IMR-90 (cell line): ENCODE measurements around the gene VPS13C. TPM values are rescaled to one million over a fixed set of nuclear protein-coding genes. Genes with fewer than 3 reads are reported as not detected.

Experiments used
- ATAC-seq: fragments of 200-7000 bp; cut with Tn5 transposase; 2 replicates; pipeline ENCODE4 v1.9.1; 2020; ENCODE audit warnings: low read depth, mild to moderate bottlenecking, moderate library complexity
- BruUV-seq: library from RNA; stranded (reverse); fragments of 400-500 nt; replicated peaks from 2 replicates; lab custom pipeline; 2021; lab: Mats Ljungman, UMichigan
- CTCF ChIA-PET: fragments of 300-600 bp; formaldehyde crosslinking; extraction: SDS; loops from one replicate; lab custom pipeline; 2021; ENCODE audit warnings: antibody characterized with exemption; lab: Yijun Ruan, JAX
- POLR2A ChIA-PET: fragments of 300-600 bp; sonication (Branson Sonifier 250); formaldehyde crosslinking; loops from one replicate; lab custom pipeline; 2022; ENCODE audit warnings: antibody characterized with exemption; ENCODE audit not compliant: unreplicated experiment; lab: Charles Lee
- DNase-seq: peaks from one replicate; pipeline ENCODE4 v3.0.0; 2013
- H2AFZ ChIP-seq: replicated peaks from 2 replicates; pipeline ENCODE3; 2013; ENCODE audit warnings: low read length, mild to moderate bottlenecking; ENCODE audit not compliant: poor library complexity
- H2AK5ac ChIP-seq: 2 replicates; pipeline ENCODE4 v1.6.1; 2013; ENCODE audit warnings: low read depth, low read length, inconsistent platforms
- H2AK9ac ChIP-seq: replicated peaks from 2 replicates; pipeline ENCODE3; 2013; ENCODE audit warnings: mild to moderate bottlenecking, low read depth, low read length, moderate library complexity; ENCODE audit not compliant: poor library complexity
- H2BK120ac ChIP-seq: 2 replicates; pipeline ENCODE4 v1.6.1; 2013; ENCODE audit warnings: low read depth, low read length, inconsistent platforms
- H2BK15ac ChIP-seq: 3 replicates; pipeline ENCODE4 v1.6.1; 2013; ENCODE audit warnings: low read depth, low read length, inconsistent platforms
- H2BK20ac ChIP-seq: 2 replicates; pipeline ENCODE4 v1.6.1; 2013; ENCODE audit warnings: low read depth, mild to moderate bottlenecking, inconsistent platforms, low read length, moderate library complexity
- H2BK5ac ChIP-seq: 2 replicates; pipeline ENCODE4 v1.6.1; 2013; ENCODE audit warnings: mild to moderate bottlenecking, low read depth, low read length, inconsistent platforms; ENCODE audit not compliant: poor library complexity, severe bottlenecking
- H3K14ac ChIP-seq: replicated peaks from 2 replicates; pipeline ENCODE4 v1.6.1; 2013; ENCODE audit warnings: low read depth, low read length, inconsistent platforms
- H3K18ac ChIP-seq: 2 replicates; pipeline ENCODE4 v1.6.1; 2013; ENCODE audit warnings: low read depth, low read length, control low read depth
- H3K23ac ChIP-seq: 2 replicates; pipeline ENCODE4 v1.6.1; 2013; ENCODE audit warnings: low read depth, low read length, inconsistent platforms
- H3K27ac ChIP-seq: 2 replicates; pipeline ENCODE4 v1.5.1; 2013; ENCODE audit warnings: mild to moderate bottlenecking, control low read depth, low read length; ENCODE audit not compliant: insufficient read depth
- H3K27me3 ChIP-seq: 2 replicates; pipeline ENCODE4 v1.6.1; 2013; ENCODE audit warnings: low read length; ENCODE audit not compliant: control insufficient read depth, insufficient read depth
- H3K36me3 ChIP-seq: 2 replicates; pipeline ENCODE4 v1.6.1; 2013; ENCODE audit warnings: low read length, mixed read lengths; ENCODE audit not compliant: control insufficient read depth, insufficient read depth
- H3K4ac ChIP-seq: 2 replicates; pipeline ENCODE4 v1.6.1; 2013; ENCODE audit warnings: low read depth, low read length, inconsistent platforms
- H3K4me1 ChIP-seq: 2 replicates; pipeline ENCODE4 v1.6.1; 2013; ENCODE audit warnings: low read length, mixed read lengths; ENCODE audit not compliant: control insufficient read depth, insufficient read depth
- H3K4me2 ChIP-seq: 2 replicates; pipeline ENCODE4 v1.6.1; 2013; ENCODE audit warnings: low read depth, mild to moderate bottlenecking, control low read depth, low read length, moderate library complexity
- H3K4me3 ChIP-seq: 2 replicates; pipeline ENCODE4 v1.5.1; 2013; ENCODE audit warnings: low read depth, mild to moderate bottlenecking, control low read depth, low read length, moderate library complexity; ENCODE audit not compliant: insufficient read depth
- H3K56ac ChIP-seq: 2 replicates; pipeline ENCODE4 v1.6.1; 2013; ENCODE audit warnings: low read length, inconsistent platforms; ENCODE audit not compliant: insufficient read depth; ENCODE audit errors: extremely low read depth
- H3K79me1 ChIP-seq, 2 experiments: 2 replicates each; pipeline ENCODE4 v1.6.1; 2013; ENCODE audit warnings: low read length in 2 of 2, inconsistent platforms in 1 of 2, low read depth in 1 of 2
- H3K9ac ChIP-seq: 2 replicates; pipeline ENCODE4 v1.6.1; 2013; ENCODE audit warnings: low read depth, low read length, control low read depth
- H3K9me1 ChIP-seq: 2 replicates; pipeline ENCODE4 v1.6.1; 2013; ENCODE audit warnings: low read length, inconsistent platforms; ENCODE audit not compliant: insufficient read depth
- H3K9me3 ChIP-seq: 2 replicates; pipeline ENCODE4 v1.6.1; 2013; ENCODE audit warnings: low read length; ENCODE audit not compliant: control insufficient read depth, insufficient read depth
- H4K20me1 ChIP-seq: 2 replicates; pipeline ENCODE4 v1.6.1; 2013; ENCODE audit warnings: low read length, inconsistent platforms; ENCODE audit not compliant: insufficient read depth
- H4K5ac ChIP-seq: 2 replicates; pipeline ENCODE4 v1.6.1; 2013; ENCODE audit warnings: mild to moderate bottlenecking, low read depth, low read length, control low read depth
- H4K8ac ChIP-seq, 2 experiments: 2 replicates each; pipeline ENCODE4 v1.6.1; 2013; ENCODE audit warnings: low read depth in 2 of 2, low read length in 2 of 2, control low read depth in 1 of 2, inconsistent platforms in 1 of 2
- H4K91ac ChIP-seq: 2 replicates; pipeline ENCODE4 v1.6.1; 2013; ENCODE audit warnings: low read depth, low read length, inconsistent platforms; ENCODE audit not compliant: insufficient read depth
- BHLHE40 ChIP-seq: fragments of 150-350 bp; IDR thresholded peaks from 2 replicates; pipeline ENCODE4 v1.6.1; 2016; ENCODE audit warnings: mild to moderate bottlenecking, low read depth, low read length
- CHD1 ChIP-seq: IDR thresholded peaks from 2 replicates; pipeline ENCODE4 v1.6.1; 2012; ENCODE audit warnings: low read depth, low read length, improper control_type of control experiment
- ELK1 ChIP-seq: fragments of 150-350 bp; IDR thresholded peaks from 2 replicates; pipeline ENCODE4 v1.6.1; 2016; ENCODE audit warnings: low read depth, mild to moderate bottlenecking, low read length, moderate library complexity, borderline replicate concordance
- FOS ChIP-seq: fragments of 150-350 bp; IDR thresholded peaks from 2 replicates; pipeline ENCODE4 v1.6.1; 2016; ENCODE audit warnings: low read depth, low read length
- MAFK ChIP-seq: IDR thresholded peaks from 2 replicates; pipeline ENCODE4 v1.6.1; 2012; ENCODE audit warnings: low read depth, low read length, improper control_type of control experiment
- MAZ ChIP-seq: IDR thresholded peaks from 2 replicates; pipeline ENCODE4 v1.6.1; 2012; ENCODE audit warnings: low read depth, mild to moderate bottlenecking, low read length, improper control_type of control experiment, moderate library complexity, borderline replicate concordance
- MXI1 ChIP-seq: IDR thresholded peaks from 2 replicates; pipeline ENCODE4 v1.6.1; 2012; ENCODE audit warnings: low read depth, mild to moderate bottlenecking, low read length, moderate library complexity, borderline replicate concordance
- NFE2L2 ChIP-seq: fragments of 150-350 bp; IDR thresholded peaks from 2 replicates; pipeline ENCODE4 v1.6.1; 2016; ENCODE audit warnings: low read depth, mild to moderate bottlenecking, low read length
- POLR2A ChIP-seq: IDR thresholded peaks from 2 replicates; pipeline ENCODE4 v1.6.1; 2012; ENCODE audit warnings: mild to moderate bottlenecking, low read depth, low read length
- RAD21 ChIP-seq: IDR thresholded peaks from 2 replicates; pipeline ENCODE4 v1.6.1; 2012; ENCODE audit warnings: low read length, improper control_type of control experiment
- RCOR1 ChIP-seq: IDR thresholded peaks from 2 replicates; pipeline ENCODE4 v1.6.1; 2012; ENCODE audit warnings: mild to moderate bottlenecking, low read length, improper control_type of control experiment; ENCODE audit not compliant: insufficient replicate concordance
- RFX5 ChIP-seq: IDR thresholded peaks from 2 replicates; pipeline ENCODE4 v1.8.0; 2012; ENCODE audit warnings: low read depth, mild to moderate bottlenecking, low read length, moderate library complexity
- USF2 ChIP-seq: fragments of 150-350 bp; IDR thresholded peaks from 2 replicates; pipeline ENCODE4 v1.6.1; 2017; ENCODE audit warnings: mild to moderate bottlenecking, antibody characterized with exemption, low read length, low read depth
- WGBS, 2 experiments: methylation state at CpG; one replicate each; pipeline versions ENCODE4 v1.1.5 to v1.1.7; 2013; ENCODE audit warnings: missing lambda C conversion rate in 2 of 2; ENCODE audit not compliant: insufficient read length in 1 of 2; ENCODE audit errors: extremely low coverage in 2 of 2; 5-methylcytosine and 5-hydroxymethylcytosine counted together
- dilution Hi-C: fragments of 300-500 bp; cut with HindIII; formaldehyde crosslinking; loops from one replicate; pipeline ENCODE4 v1.14.3; 2018; ENCODE audit warnings: low sequenced_read_pairs; ENCODE audit not compliant: unreplicated experiment
- in situ Hi-C: fragments of 300-500 bp; cut with MboI; formaldehyde crosslinking; loops from 3 replicates; pipeline ENCODE4 v1.14.3; 2019; ENCODE audit warnings: low sequenced_read_pairs, inconsistent platforms, mixed read lengths
- intact Hi-C: fragments of 100-400 bp; cut with micrococcal nuclease; formaldehyde crosslinking; loops from 2 replicates; pipeline ENCODE4 v1.10.0; 2022
- polyA plus RNA-seq, 3 experiments: library from polyadenylated mRNA; depleted of rRNA; stranded (reverse); fragments of >200 nt; gene quantifications; 2 replicates each; pipeline ENCODE4 v1.2.3, GENCODE V29; 2012; ENCODE audit warnings: low replicate concordance in 1 of 3
- total RNA-seq: library from RNA; depleted of rRNA; stranded (reverse); fragments of >200 nt; gene quantifications from 2 replicates; pipeline ENCODE4 v1.2.3, GENCODE V29; 2012

VPS13C gene
- total and polyA plus RNA-seq, 2 of the 4 experiments (the other 2 are of a cell fraction) = 8.1 to 32.8 TPM

- Histone ChIP-seq H4K8ac (no peak overlapping the region), H3K4me3 (no peak overlapping the region), H3K27me3 (no peaks in the 10 kb centered on the region), H2BK120ac (no peak overlapping the region), H3K4me2 (no peak overlapping the region), H4K5ac (no peak overlapping the region), H4K91ac (no peak overlapping the region), H3K36me3 (peaks cover 3% of the 10 kb centered on the region; the same call in 1 of the 2 replicates), H3K14ac (no peak overlapping the region), H3K9me3 (no peaks in the 10 kb centered on the region), H3K27ac (no peak overlapping the region), H3K79me1 (peaks cover 0 to 4% of the 10 kb centered on the region in 2 experiments; a peak in 1 of 4 replicates), H3K4ac (no peak overlapping the region), H2BK20ac (no peak overlapping the region), H2AFZ (no peak overlapping the region), H4K20me1 (no peaks in the 10 kb centered on the region), H3K9me1 (no peaks in the 10 kb centered on the region), H2AK9ac (no peak overlapping the region), H3K18ac (no peak overlapping the region), H3K4me1 (no peaks in the 10 kb centered on the region), H3K56ac (no peak overlapping the region), H2BK5ac (no peak overlapping the region), H3K9ac (no peak overlapping the region), H2BK15ac (no peak overlapping the region), H2AK5ac (no peak overlapping the region), H3K23ac (no peak overlapping the region)
- dilution Hi-C loops = no loop called here
- ATAC-seq (no peak), DNase-seq (no peak)
- WGBS, 2 experiments = no CpG with 5 or more reads among the region's 2 CpGs
- TF ChIP-seq MAZ = no peak
- TF ChIP-seq ELK1 = no peak
- no peak for TF ChIP-seq USF2
- TF ChIP-seq POLR2A = no peak
- TF ChIP-seq MXI1 = no peak
- no peak for TF ChIP-seq BHLHE40
- no peak for TF ChIP-seq NFE2L2
- no peak for TF ChIP-seq CHD1
- no peak for TF ChIP-seq RFX5
- TF ChIP-seq FOS = no peak
- TF ChIP-seq RAD21 = no peak
- TF ChIP-seq MAFK = no peak
- no peak for TF ChIP-seq RCOR1
- ChIA-PET POLR2A (no interaction called here), CTCF (no interaction called here)
- BruUV-seq = no TSS peak
- intact Hi-C loops = no loop called here
- in situ Hi-C loops = no loop called here
These were observed 72.4 kb downstream of the VPS13C start for GRCh38 chr15:61987824-61988223.
